ENCODE results near the gene REPS2. TPM values are rescaled to one million over a fixed set of nuclear protein-coding genes. Genes with fewer than 3 reads are reported as not detected.
A peak's percentile ranks its signal among the peaks of the same experiment; 100 is the strongest.

The REPS2 gene
- total and polyA plus RNA-seq, 3 experiments from 2014 or later = 0.02 to 0.49 (median 0.11) TPM

- Mint-ChIP-seq H3K4me3 (no peak overlapping the region), H3K27me3 (peaks cover 0 to 17% of the 10 kb centered on the region in 2 donors), H3K9me3 (no peaks in the 10 kb centered on the region), H3K4me1 (no peaks in the 10 kb centered on the region), H3K36me3 (no peaks in the 10 kb centered on the region), H3K27ac (no peak overlapping the region)
- H3K27me3 ChIP-seq (ENCODE audit: insufficient read depth, low read length, poor library complexity, severe bottlenecking) = no peaks in the 10 kb centered on the region
- H3K36me3 ChIP-seq (ENCODE audit: insufficient read depth, low read length) = no peaks in the 10 kb centered on the region
- no peak for DNase-seq
- no peaks in the 10 kb centered on the region for H3K9me3 ChIP-seq (ENCODE audit: low read length)
- no peak overlapping the region for H3K27ac ChIP-seq (ENCODE audit: low read depth, low read length)
- ChIA-PET POLR2A (no interaction called here), CTCF (no interaction called here)
- no peak overlapping the region for H3K4me3 ChIP-seq (ENCODE audit: low read length)
- H3K4me1 ChIP-seq (ENCODE audit: insufficient read depth, low read length) = no peaks in the 10 kb centered on the region
These were observed 88.7 kb downstream of the REPS2 start for GRCh38 chrX:17035111-17035510.

- no peak for DNase-seq
These were observed 89.9 kb downstream of the REPS2 start for GRCh38 chrX:17036171-17036961.

GRCh38 chrX:17038277-17038676 is 91.8 kb downstream of the REPS2 start:
- Mint-ChIP-seq H3K36me3 (no peaks in the 10 kb centered on the region), H3K4me1 (no peaks in the 10 kb centered on the region), H3K4me3 (no peak overlapping the region), H3K9me3 (no peaks in the 10 kb centered on the region), H3K27me3 (peaks cover 4 to 18% of the 10 kb centered on the region in 2 donors), H3K27ac (no peak overlapping the region)
- Histone ChIP-seq H3K9me3 (ENCODE audit: low read length) (no peaks in the 10 kb centered on the region), H3K4me3 (ENCODE audit: low read length) (no peak overlapping the region), H3K4me1 (ENCODE audit: insufficient read depth, low read length) (no peaks in the 10 kb centered on the region), H3K27ac (ENCODE audit: low read depth, low read length) (no peak overlapping the region), H3K36me3 (ENCODE audit: insufficient read depth, low read length) (no peaks in the 10 kb centered on the region), H3K27me3 (ENCODE audit: insufficient read depth, low read length, poor library complexity, severe bottlenecking) (no peaks in the 10 kb centered on the region)
- CTCF ChIA-PET = interaction anchor here (1.2 kb wide), 1 partner anchor 9 kb away, joined by 4 read pairs; no protein-coding TSS in a partner anchor
- DNase-seq = no peak
- POLR2A ChIA-PET = no interaction called here

More at GRCh38 chrX:17036171-17036961, 89.9 kb downstream of the REPS2 start:
- ChIA-PET POLR2A (no interaction called here), CTCF (no interaction called here)
- no peak overlapping the region for H3K4me3 Mint-ChIP-seq
- Histone ChIP-seq H3K27ac (ENCODE audit: low read depth, low read length) (no peak overlapping the region), H3K4me1 (ENCODE audit: insufficient read depth, low read length) (no peaks in the 10 kb centered on the region), H3K36me3 (ENCODE audit: insufficient read depth, low read length) (no peaks in the 10 kb centered on the region), H3K9me3 (ENCODE audit: low read length) (no peaks in the 10 kb centered on the region), H3K4me3 (ENCODE audit: low read length) (no peak overlapping the region), H3K27me3 (ENCODE audit: insufficient read depth, low read length, poor library complexity, severe bottlenecking) (no peaks in the 10 kb centered on the region)
- no peak overlapping the region for H3K27ac Mint-ChIP-seq
- H3K27me3 Mint-ChIP-seq = peaks cover 4 to 23% of the 10 kb centered on the region in 2 donors
- no peaks in the 10 kb centered on the region for H3K4me1 Mint-ChIP-seq
- no peaks in the 10 kb centered on the region for H3K36me3 Mint-ChIP-seq
- no peaks in the 10 kb centered on the region for H3K9me3 Mint-ChIP-seq

GRCh38 chrX:17038681-17039161 is 92.3 kb downstream of the REPS2 start:
- POLR2A ChIA-PET = no interaction called here
- H3K27me3 Mint-ChIP-seq = peaks cover 4 to 18% of the 10 kb centered on the region in 2 donors
- Histone ChIP-seq H3K27me3 (ENCODE audit: insufficient read depth, low read length, poor library complexity, severe bottlenecking) (no peaks in the 10 kb centered on the region), H3K4me3 (ENCODE audit: low read length) (no peak overlapping the region), H3K9me3 (ENCODE audit: low read length) (no peaks in the 10 kb centered on the region), H3K36me3 (ENCODE audit: insufficient read depth, low read length) (no peaks in the 10 kb centered on the region), H3K4me1 (ENCODE audit: insufficient read depth, low read length) (no peaks in the 10 kb centered on the region), H3K27ac (ENCODE audit: low read depth, low read length) (no peak overlapping the region)
- no peak for DNase-seq
- H3K4me1 Mint-ChIP-seq = no peaks in the 10 kb centered on the region
- CTCF ChIA-PET = interaction anchor here (1.2 kb wide), 1 partner anchor 8 kb away, joined by 4 read pairs; no protein-coding TSS in a partner anchor
- H3K27ac Mint-ChIP-seq = no peak overlapping the region
- H3K4me3 Mint-ChIP-seq = no peak overlapping the region
- H3K36me3 Mint-ChIP-seq = no peaks in the 10 kb centered on the region
- no peaks in the 10 kb centered on the region for H3K9me3 Mint-ChIP-seq

GRCh38 chrX:17039826-17040225 is 93.4 kb downstream of the REPS2 start:
- Histone ChIP-seq H3K27me3 (ENCODE audit: insufficient read depth, low read length, poor library complexity, severe bottlenecking) (no peaks in the 10 kb centered on the region), H3K4me3 (ENCODE audit: low read length) (no peak overlapping the region), H3K9me3 (ENCODE audit: low read length) (no peaks in the 10 kb centered on the region), H3K4me1 (ENCODE audit: insufficient read depth, low read length) (no peaks in the 10 kb centered on the region), H3K36me3 (ENCODE audit: insufficient read depth, low read length) (no peaks in the 10 kb centered on the region), H3K27ac (ENCODE audit: low read depth, low read length) (no peak overlapping the region)
- ChIA-PET POLR2A (no interaction called here), CTCF (no interaction called here)
- H3K27me3 Mint-ChIP-seq = peaks cover 4 to 18% of the 10 kb centered on the region in 2 donors
- H3K36me3 Mint-ChIP-seq = no peaks in the 10 kb centered on the region
- H3K4me3 Mint-ChIP-seq = no peak overlapping the region
- no peak for DNase-seq
- H3K4me1 Mint-ChIP-seq = no peaks in the 10 kb centered on the region
- H3K27ac Mint-ChIP-seq = no peak overlapping the region
- H3K9me3 Mint-ChIP-seq = no peaks in the 10 kb centered on the region

- Histone ChIP-seq H3K9me3 (ENCODE audit: low read length) (no peaks in the 10 kb centered on the region), H3K36me3 (ENCODE audit: insufficient read depth, low read length) (no peaks in the 10 kb centered on the region), H3K27me3 (ENCODE audit: insufficient read depth, low read length, poor library complexity, severe bottlenecking) (no peaks in the 10 kb centered on the region), H3K27ac (ENCODE audit: low read depth, low read length) (no peak overlapping the region), H3K4me1 (ENCODE audit: insufficient read depth, low read length) (no peaks in the 10 kb centered on the region), H3K4me3 (ENCODE audit: low read length) (no peak overlapping the region)
- Mint-ChIP-seq H3K27me3 (peaks cover 4 to 13% of the 10 kb centered on the region in 2 donors), H3K9me3 (no peaks in the 10 kb centered on the region), H3K4me3 (no peak overlapping the region), H3K4me1 (no peaks in the 10 kb centered on the region), H3K27ac (no peak overlapping the region), H3K36me3 (no peaks in the 10 kb centered on the region)
- POLR2A ChIA-PET = no interaction called here
- CTCF ChIA-PET = no interaction called here
- DNase-seq = no peak
These were observed 94.3 kb downstream of the REPS2 start for GRCh38 chrX:17040711-17041110.

- Histone ChIP-seq H3K27me3 (ENCODE audit: insufficient read depth, low read length, poor library complexity, severe bottlenecking) (no peaks in the 10 kb centered on the region), H3K4me3 (ENCODE audit: low read length) (no peak overlapping the region), H3K4me1 (ENCODE audit: insufficient read depth, low read length) (no peaks in the 10 kb centered on the region), H3K27ac (ENCODE audit: low read depth, low read length) (no peak overlapping the region), H3K36me3 (ENCODE audit: insufficient read depth, low read length) (no peaks in the 10 kb centered on the region), H3K9me3 (ENCODE audit: low read length) (no peaks in the 10 kb centered on the region)
- no peaks in the 10 kb centered on the region for H3K9me3 Mint-ChIP-seq
- POLR2A ChIA-PET = no interaction called here
- peaks cover 4 to 13% of the 10 kb centered on the region in 2 donors for H3K27me3 Mint-ChIP-seq
- CTCF ChIA-PET = no interaction called here
- H3K4me3 Mint-ChIP-seq = no peak overlapping the region
- H3K27ac Mint-ChIP-seq = no peak overlapping the region
- H3K36me3 Mint-ChIP-seq = no peaks in the 10 kb centered on the region
- H3K4me1 Mint-ChIP-seq = no peaks in the 10 kb centered on the region
- no peak for DNase-seq
These were observed 95.6 kb downstream of the REPS2 start for GRCh38 chrX:17042037-17042436.

GRCh38 chrX:17046478-17047097 is 100.1 kb downstream of the REPS2 start:
- no peaks in the 10 kb centered on the region for H3K27me3 ChIP-seq (ENCODE audit: insufficient read depth, low read length, poor library complexity, severe bottlenecking)
- CTCF ChIA-PET = interaction anchor here (0.8 to 1.2 kb wide), 7 partner anchors 8 to 221 kb away, joined by 3 to 4 read pairs (median 3); no protein-coding TSS in a partner anchor
- Mint-ChIP-seq H3K36me3 (no peaks in the 10 kb centered on the region), H3K27me3 (peaks cover 3 to 6% of the 10 kb centered on the region in 2 donors), H3K9me3 (no peaks in the 10 kb centered on the region), H3K4me1 (no peaks in the 10 kb centered on the region), H3K4me3 (no peak overlapping the region), H3K27ac (no peak overlapping the region)
- H3K9me3 ChIP-seq (ENCODE audit: low read length) = no peaks in the 10 kb centered on the region
- H3K4me1 ChIP-seq (ENCODE audit: insufficient read depth, low read length) = no peaks in the 10 kb centered on the region
- H3K36me3 ChIP-seq (ENCODE audit: insufficient read depth, low read length) = no peaks in the 10 kb centered on the region
- H3K27ac ChIP-seq (ENCODE audit: low read depth, low read length) = no peak overlapping the region
- peak in 3 of 5 donors; percentile 10 to 49 (median 22) for DNase-seq
- POLR2A ChIA-PET = no interaction called here
- no peak overlapping the region for H3K4me3 ChIP-seq (ENCODE audit: low read length)

Data from CD8-positive, alpha-beta memory T cell (primary cell).